Transverse colon (tissue), 4 donors: ENCODE measurements around the gene LIN37. TPM values are rescaled to one million over a fixed set of nuclear protein-coding genes. Genes with fewer than 3 reads are reported as not detected.

Experiments used
- DNase-seq: peaks from one replicate; pipeline ENCODE4 v3.0.0-alpha.2; 2019
- H3K27ac ChIP-seq, 4 donors: fragments of 200-600 bp; sonication (generic); 2 replicates each; pipeline ENCODE4 v1.5.1; 2016 to 2018; ENCODE audit warnings: inconsistent platforms in 4 of 4
- H3K27me3 ChIP-seq: fragments of 200-600 bp; sonication (generic); 2 replicates; pipeline ENCODE4 v1.5.1; 2017; ENCODE audit warnings: inconsistent platforms
- H3K36me3 ChIP-seq, 4 donors: fragments of 200-600 bp; sonication (generic); 2 replicates each; pipeline ENCODE4 v1.5.1; 2017 to 2019; ENCODE audit warnings: inconsistent platforms in 4 of 4
- H3K4me1 ChIP-seq, 4 donors: fragments of 200-600 bp; sonication (generic); 2 replicates each; pipeline ENCODE4 v1.5.1; 2017 to 2020; ENCODE audit warnings: inconsistent platforms in 4 of 4
- H3K4me3 ChIP-seq, 4 donors: fragments of 200-600 bp; sonication (generic); 1 replicate in 1 of 4; 2 replicates in 3 of 4; pipeline versions ENCODE4 v1.5.1 to v1.6.1; 2017 to 2019; ENCODE audit warnings: inconsistent platforms in 4 of 4
- H3K9me3 ChIP-seq, 2 donors: fragments of 200-600 bp; sonication (generic); 2 replicates each; pipeline ENCODE4 v1.5.1; 2017 to 2019; ENCODE audit warnings: inconsistent platforms in 2 of 2
- CTCF ChIP-seq, 5 experiments: fragments of 200-600 bp in 3 of 5; fragments of 450-650 bp in 2 of 5; sonication (generic) in 3 of 5; IDR thresholded peaks; 1 replicate in 2 of 5; 2 replicates in 3 of 5; pipeline ENCODE4 v1.5.1; 2016 to 2017; ENCODE audit warnings: antibody characterized with exemption in 5 of 5, inconsistent platforms in 3 of 5, mild to moderate bottlenecking in 2 of 5, moderate library complexity in 1 of 5
- EP300 ChIP-seq: sonication (generic); formaldehyde crosslinking; IDR thresholded peaks from one replicate; pipeline ENCODE4 v1.6.1; 2017; ENCODE audit warnings: antibody characterized with exemption, low read depth
- POLR2A ChIP-seq: fragments of 450-650 bp; IDR thresholded peaks from one replicate; pipeline ENCODE4 v1.6.1; 2016; ENCODE audit warnings: antibody characterized with exemption, mild to moderate bottlenecking, moderate library complexity
- POLR2AphosphoS5 ChIP-seq, 3 donors: sonication (generic); formaldehyde crosslinking; IDR thresholded peaks; one replicate each; pipeline ENCODE4 v1.6.1; 2016; ENCODE audit warnings: antibody characterized with exemption in 3 of 3
- WGBS, 2 donors: methylation state at CpG; one replicate each; pipeline ENCODE4 v1.1.5; 2018; ENCODE audit warnings: low coverage in 1 of 2; 5-methylcytosine and 5-hydroxymethylcytosine counted together
- in situ Hi-C, 4 donors: fragments of 200-750 bp; cut with MboI; loops; one replicate each; pipeline versions ENCODE4 v1.15.0 to v1.15.1; 2017; ENCODE audit warnings: low sequenced_read_pairs in 3 of 4, low pct_ligation_motif_present in 1 of 4, low pct_unique_long_range_greater_than_20kb in 1 of 4
- intact Hi-C: fragments of 100-400 bp; cut with DNase I; formaldehyde crosslinking; loops from one replicate; pipeline ENCODE4 v1.15.1; 2023; ENCODE audit warnings: low total_unique reads
- total RNA-seq, 4 donors: library from RNA; depleted of rRNA; stranded (reverse); fragments of >200 nt; gene quantifications; one replicate each; pipeline ENCODE4 v1.1.0, GENCODE V29; 2016

The LIN37 gene
- total RNA-seq, 4 donors from 2014 or later = 10.5 to 41.1 (median 15.8) TPM

- Histone ChIP-seq H3K4me1 (peaks cover 16 to 40% (median 37%) of the 10 kb centered on the region in 4 donors), H3K9me3 (no peaks in the 10 kb centered on the region), H3K4me3 (no peak overlapping the region), H3K36me3 (peaks cover 0 to 12% (median 3%) of the 10 kb centered on the region in 4 donors), H3K27me3 (peaks cover 3% of the 10 kb centered on the region), H3K27ac (no peak overlapping the region)
- in situ Hi-C loops (no loop called here), intact Hi-C loops (no loop called here)
- no peak for DNase-seq
- TF ChIP-seq POLR2AphosphoS5 (IDR thresholded peaks at IDR 0.05) (no peak), EP300 (no peak), CTCF (IDR thresholded peaks at IDR 0.05) (no peak), POLR2A (no peak)
- 100% methylated on average over 2 of the region's 2 CpGs; no CpG with 5 or more reads in 1 of the 2 donors for WGBS, 2 donors
Measured at GRCh38 chr19:35759697-35760096, 11.3 kb downstream of the LIN37 start.

GRCh38 chr19:35760711-35761349 is 12.5 kb downstream of the LIN37 start:
- intact Hi-C loops = no loop called here
- H3K27me3 ChIP-seq = peaks cover 3% of the 10 kb centered on the region
- in situ Hi-C loops = no loop called here
- H3K4me1 ChIP-seq = peaks cover 12 to 29% (median 26%) of the 10 kb centered on the region in 4 donors
- peaks cover 0 to 18% (median 5%) of the 10 kb centered on the region in 4 donors for H3K36me3 ChIP-seq
- H3K27ac ChIP-seq = no peak overlapping the region
- TF ChIP-seq POLR2AphosphoS5 (IDR thresholded peaks at IDR 0.05) = no peak
- no peak for TF ChIP-seq POLR2A
- TF ChIP-seq EP300 = no peak
- TF ChIP-seq CTCF (IDR thresholded peaks at IDR 0.05) = no peak
- H3K9me3 ChIP-seq = no peaks in the 10 kb centered on the region
- 99% methylated on average over 4 of the region's 4 CpGs; no CpG with 5 or more reads in 1 of the 2 donors for WGBS, 2 donors
- DNase-seq = no peak
- H3K4me3 ChIP-seq = no peak overlapping the region

- Histone ChIP-seq H3K27ac (no peak overlapping the region), H3K4me1 (no peaks in the 10 kb centered on the region), H3K27me3 (no peaks in the 10 kb centered on the region), H3K9me3 (no peaks in the 10 kb centered on the region), H3K4me3 (no peak overlapping the region), H3K36me3 (peaks cover 0 to 18% (median 5%) of the 10 kb centered on the region in 4 donors)
- 92% methylated on average over 2 to 17 of the region's 17 CpGs for WGBS, 2 donors
- in situ Hi-C loops (no loop called here), intact Hi-C loops (no loop called here)
- DNase-seq = no peak
- TF ChIP-seq CTCF (IDR thresholded peaks at IDR 0.05) = no peak
- TF ChIP-seq EP300 = no peak
- no peak for TF ChIP-seq POLR2A
- no peak for TF ChIP-seq POLR2AphosphoS5 (IDR thresholded peaks at IDR 0.05)
Measured at GRCh38 chr19:35764432-35765315, 16.3 kb downstream of the LIN37 start.

GRCh38 chr19:35766571-35767104 is 18.3 kb downstream of the LIN37 start:
- Histone ChIP-seq H3K9me3 (no peaks in the 10 kb centered on the region), H3K4me1 (no peaks in the 10 kb centered on the region), H3K36me3 (peaks cover 0 to 18% (median 5%) of the 10 kb centered on the region in 4 donors), H3K4me3 (no peak overlapping the region), H3K27me3 (no peaks in the 10 kb centered on the region), H3K27ac (no peak overlapping the region)
- no peak for DNase-seq
- TF ChIP-seq CTCF (IDR thresholded peaks at IDR 0.05) (no peak), EP300 (no peak), POLR2AphosphoS5 (IDR thresholded peaks at IDR 0.05) (no peak), POLR2A (no peak)
- in situ Hi-C loops (no loop called here), intact Hi-C loops (no loop called here)
- 90 to 92% methylated on average over 9 to 11 of the region's 11 CpGs for WGBS, 2 donors
